NCI-H82 treated with DMSO at 0.1 percent for 48 hours (cell line): ENCODE results near the gene BMAL2.

Source experiments
- DNase-seq: peaks from one replicate; lab custom pipeline; 2025; ENCODE audit not compliant: unreplicated experiment; lab: John Stamatoyannopoulos, UW

Gene BMAL2

DNA sequence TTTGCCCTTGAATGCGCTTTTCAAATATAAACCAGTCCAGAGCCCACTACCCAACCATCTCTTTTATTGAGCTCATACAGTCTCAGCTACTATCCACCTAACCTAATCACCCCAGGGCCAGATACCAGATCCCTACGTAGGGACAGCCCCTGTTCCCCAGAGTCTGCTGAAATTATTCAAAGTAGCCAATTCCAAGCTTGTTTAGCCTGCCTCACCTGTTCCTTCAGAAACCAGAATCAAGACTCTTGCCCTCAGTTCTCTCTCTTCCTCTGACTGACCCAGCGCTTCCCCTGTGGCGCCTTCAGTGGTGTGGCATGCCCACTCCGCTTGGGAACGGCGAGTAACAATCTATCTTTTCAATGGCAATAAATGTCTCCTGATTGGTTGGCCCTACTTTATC is 18.8 kb downstream of the BMAL2 start:
- no peak for DNase-seq

DNA sequence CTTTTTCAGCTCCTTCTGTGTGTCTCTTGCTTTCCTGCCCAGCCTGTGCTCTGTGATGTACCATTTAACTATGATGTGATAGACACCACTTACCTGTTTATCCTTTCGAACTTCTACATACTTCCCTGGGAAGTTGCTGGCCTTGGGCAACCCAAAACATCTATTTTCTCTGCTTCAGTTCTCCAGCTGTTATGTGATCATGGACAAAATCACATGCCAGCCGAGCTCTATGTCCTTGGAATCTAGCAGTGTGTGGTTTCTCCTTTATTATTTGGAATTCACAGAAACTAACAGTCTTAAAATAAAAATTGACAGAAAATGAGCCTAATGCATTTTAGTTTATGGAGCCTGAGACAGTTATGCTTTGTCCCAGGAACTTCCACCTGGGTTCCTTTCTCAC is 22.9 kb downstream of the BMAL2 start:
- DNase-seq: no peak

DNA sequence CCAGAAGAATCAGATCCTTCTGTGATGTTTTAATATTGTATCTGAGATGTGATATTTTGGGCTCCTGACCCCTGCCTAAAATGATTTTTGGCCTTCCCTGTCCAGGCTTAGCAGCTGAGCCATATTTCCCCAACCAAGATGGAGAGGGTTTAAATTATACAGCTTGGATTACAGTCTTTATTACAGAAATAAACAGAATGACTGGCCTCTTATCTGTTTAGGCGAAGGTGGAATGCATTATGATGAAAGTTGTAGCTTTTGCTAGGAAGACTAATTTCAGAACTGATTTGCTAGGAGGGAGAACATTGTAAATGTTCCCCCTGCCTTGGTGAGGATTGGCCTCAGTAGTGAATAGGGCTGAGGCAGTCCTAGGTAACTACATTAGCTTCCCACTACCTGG is 23.3 kb downstream of the BMAL2 start:
- no peak for DNase-seq

DNA sequence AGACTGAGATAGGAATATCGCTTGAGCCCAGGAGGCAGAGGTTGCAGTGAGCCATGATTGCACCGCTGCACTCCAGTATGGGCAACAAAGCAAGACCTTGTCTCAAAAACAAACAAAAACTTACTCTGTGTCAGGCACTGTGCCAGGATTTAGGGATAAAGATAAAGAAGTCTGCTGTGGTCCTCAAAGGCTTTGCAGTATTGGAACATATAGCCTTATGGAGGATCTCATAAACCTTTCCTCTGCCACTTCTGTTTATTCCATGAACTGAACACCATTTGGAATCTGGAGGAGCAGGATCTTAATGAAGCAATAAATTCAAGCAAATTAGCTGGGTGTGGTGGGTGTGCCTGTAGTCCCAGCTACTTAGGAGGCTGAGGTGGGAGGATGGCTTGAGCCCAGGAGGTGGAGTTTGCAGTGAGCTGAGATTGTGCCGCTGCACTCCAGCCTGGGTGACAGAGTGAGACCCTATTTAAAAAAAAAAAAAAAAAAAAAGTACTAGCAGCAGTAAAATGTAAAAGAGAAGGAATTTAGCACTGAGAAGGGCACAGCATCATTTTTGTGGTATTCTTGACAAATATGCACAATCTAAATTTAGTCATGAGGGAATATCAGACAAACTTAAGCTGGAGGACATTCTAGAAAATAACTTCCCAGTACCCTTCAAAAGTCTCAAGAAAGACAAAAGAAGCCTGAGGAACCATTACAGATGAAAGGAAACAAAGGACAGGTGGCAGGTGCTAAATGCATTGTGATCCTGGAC is 27.1 kb downstream of the BMAL2 start:
- no peak for DNase-seq

DNA sequence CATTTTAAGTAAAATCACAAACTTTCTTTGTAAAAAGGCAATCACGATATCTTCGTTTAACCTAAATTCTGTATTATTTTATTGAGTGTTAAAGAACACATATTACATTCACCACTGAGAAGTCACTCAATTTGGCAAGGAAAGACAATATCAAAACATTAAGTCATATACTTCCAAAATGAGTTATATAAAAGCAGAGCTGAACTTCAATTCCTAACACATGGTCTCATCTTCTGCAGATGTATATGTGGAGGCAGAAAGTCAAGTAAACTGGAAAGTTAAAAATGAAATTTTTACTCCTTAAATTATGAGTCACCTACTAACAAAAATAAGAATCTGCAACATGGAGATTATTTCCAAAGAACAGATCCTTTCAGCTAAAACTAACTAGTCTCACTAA is 28.7 kb downstream of the BMAL2 start:
- DNase-seq: no peak

DNA sequence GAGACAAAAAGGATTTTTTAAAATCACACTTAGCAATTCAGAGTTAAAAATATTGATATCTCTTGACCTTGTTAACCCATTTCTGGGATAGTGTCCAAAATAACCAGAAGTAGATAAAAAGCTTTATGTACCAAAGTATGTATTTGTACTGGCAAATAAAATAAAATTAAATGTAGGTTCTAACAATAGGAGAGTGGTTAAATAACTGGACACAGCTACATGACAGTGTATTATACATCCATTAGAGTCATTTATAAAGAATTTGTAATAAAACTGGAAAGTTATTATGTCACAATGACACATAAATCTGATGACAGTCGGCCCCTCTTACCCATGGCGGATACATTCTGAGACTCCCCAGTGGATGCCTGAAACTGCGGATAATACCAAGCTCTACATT is 34.0 kb downstream of the BMAL2 start:
- no peak for DNase-seq

DNA sequence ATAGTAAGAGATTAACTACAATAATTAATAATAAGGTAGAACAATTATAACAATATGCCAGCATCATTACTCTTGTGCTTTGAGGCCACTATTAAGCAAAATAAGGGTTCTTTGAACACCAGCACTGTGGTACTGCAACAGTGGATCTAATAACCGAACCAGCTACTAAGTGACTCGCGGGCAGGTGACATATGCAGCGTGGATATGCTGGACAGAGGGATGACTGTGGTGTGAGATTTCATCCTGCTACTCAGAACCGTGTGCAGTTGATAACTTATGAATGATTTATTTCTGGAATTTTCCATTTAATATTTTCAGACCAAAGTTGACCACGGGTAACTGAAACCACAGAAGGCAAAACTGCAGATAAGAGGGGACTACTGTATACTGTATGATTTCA is 34.4 kb downstream of the BMAL2 start:
- DNase-seq: no peak

DNA sequence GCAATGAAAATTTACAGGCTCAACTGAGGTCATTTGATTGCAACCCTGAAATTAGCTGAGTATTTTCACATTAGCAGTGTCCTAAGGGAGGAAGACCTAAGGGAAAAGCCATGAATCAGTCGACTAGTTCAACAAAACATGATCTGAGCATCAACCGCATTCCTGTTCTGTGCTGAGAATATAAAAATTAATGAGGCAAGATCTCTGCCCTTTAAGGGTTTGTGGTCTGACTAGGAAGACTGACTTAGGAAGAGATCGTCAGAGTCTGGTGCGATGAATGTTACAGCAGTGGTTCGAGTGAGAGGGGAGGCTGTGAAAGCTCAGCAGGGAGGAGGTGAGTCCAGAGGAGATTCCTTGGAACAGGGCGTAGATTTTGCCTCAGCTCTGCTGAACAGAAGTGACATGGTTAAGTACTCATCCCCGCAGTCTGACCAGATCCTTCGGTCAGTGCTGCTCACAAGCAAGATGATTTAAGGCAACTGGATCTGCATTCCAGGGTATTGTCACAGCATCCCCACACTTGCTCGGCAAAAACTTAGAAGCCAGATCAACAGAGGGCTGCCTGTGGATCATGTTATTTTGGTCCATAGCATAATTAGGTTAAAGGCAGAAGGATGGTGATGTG is 49.6 kb downstream of the BMAL2 start:
- DNase-seq: no peak
